A673 (cell line): Measurements from ENCODE around the gene GGT5.

Experiments used
- EZH2 ChIP-seq: fragments of 200-600 bp; sonication (generic); IDR thresholded peaks from 2 replicates; pipeline ENCODE4 v1.6.1; 2017; ENCODE audit warnings: borderline replicate concordance, low read depth, mild to moderate bottlenecking, mixed read lengths, antibody characterized with exemption, low read length; ENCODE audit not compliant: poor library complexity, severe bottlenecking
- TF ChIP-seq, protein P1 (sequence below): fragments of 300-800, 200-600 bp; sonication (generic); conservative IDR thresholded peaks from 2 replicates; pipeline ENCODE4 v1.5.1; 2017; ENCODE audit warnings: low read depth, mild to moderate bottlenecking, antibody characterized with exemption, low read length, moderate library complexity, mixed read lengths

DNA sequence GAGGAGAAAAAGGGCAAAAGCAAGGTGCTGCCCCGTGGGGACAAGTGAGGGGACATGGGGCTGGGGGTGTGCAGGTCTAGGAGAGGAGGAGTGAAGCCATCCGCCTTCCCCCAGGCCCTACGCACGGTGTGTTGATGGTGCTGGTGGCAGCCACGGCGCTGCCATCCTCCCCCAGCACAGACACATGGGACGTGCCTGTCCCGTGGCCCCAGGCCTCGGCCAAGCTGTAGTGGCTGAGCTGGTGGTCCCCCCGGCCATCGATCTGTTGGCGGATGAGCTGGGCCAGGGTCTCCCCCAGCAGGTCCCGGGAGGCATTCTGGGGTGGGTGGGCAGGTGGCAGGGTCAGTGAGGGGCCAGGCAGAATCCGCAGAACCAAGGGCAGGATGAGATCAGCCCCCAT, 18.9 kb downstream of the GGT5 start:
- TF ChIP-seq, protein P1, sequence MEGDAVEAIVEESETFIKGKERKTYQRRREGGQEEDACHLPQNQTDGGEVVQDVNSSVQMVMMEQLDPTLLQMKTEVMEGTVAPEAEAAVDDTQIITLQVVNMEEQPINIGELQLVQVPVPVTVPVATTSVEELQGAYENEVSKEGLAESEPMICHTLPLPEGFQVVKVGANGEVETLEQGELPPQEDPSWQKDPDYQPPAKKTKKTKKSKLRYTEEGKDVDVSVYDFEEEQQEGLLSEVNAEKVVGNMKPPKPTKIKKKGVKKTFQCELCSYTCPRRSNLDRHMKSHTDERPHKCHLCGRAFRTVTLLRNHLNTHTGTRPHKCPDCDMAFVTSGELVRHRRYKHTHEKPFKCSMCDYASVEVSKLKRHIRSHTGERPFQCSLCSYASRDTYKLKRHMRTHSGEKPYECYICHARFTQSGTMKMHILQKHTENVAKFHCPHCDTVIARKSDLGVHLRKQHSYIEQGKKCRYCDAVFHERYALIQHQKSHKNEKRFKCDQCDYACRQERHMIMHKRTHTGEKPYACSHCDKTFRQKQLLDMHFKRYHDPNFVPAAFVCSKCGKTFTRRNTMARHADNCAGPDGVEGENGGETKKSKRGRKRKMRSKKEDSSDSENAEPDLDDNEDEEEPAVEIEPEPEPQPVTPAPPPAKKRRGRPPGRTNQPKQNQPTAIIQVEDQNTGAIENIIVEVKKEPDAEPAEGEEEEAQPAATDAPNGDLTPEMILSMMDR = no peak
- TF ChIP-seq EZH2 = no peak
